Testis (tissue), 2 donors: Measurements from ENCODE around the gene MRGPRD.

Experiments used
- CTCF ChIP-seq, 3 experiments: fragments of 450-650 bp in 2 of 3; fragments of 200-600 bp in 1 of 3; sonication (generic) in 1 of 3; IDR thresholded peaks; one replicate each; pipeline ENCODE4 v1.5.1; 2016 to 2019; ENCODE audit warnings: antibody characterized with exemption in 3 of 3, mild to moderate bottlenecking in 2 of 3, moderate library complexity in 1 of 3
- POLR2A ChIP-seq: fragments of 450-650 bp; IDR thresholded peaks from one replicate; pipeline ENCODE4 v1.6.1; 2017; ENCODE audit warnings: antibody characterized with exemption, mild to moderate bottlenecking, moderate library complexity

- no peak for TF ChIP-seq CTCF (IDR thresholded peaks at IDR 0.05)
- TF ChIP-seq POLR2A = no peak
Observed at GRCh38 chr11:68955607-68955958, 25.2 kb downstream of the MRGPRD start.
